ENCODE results near the gene LCOR.

Gene LCOR

DNA sequence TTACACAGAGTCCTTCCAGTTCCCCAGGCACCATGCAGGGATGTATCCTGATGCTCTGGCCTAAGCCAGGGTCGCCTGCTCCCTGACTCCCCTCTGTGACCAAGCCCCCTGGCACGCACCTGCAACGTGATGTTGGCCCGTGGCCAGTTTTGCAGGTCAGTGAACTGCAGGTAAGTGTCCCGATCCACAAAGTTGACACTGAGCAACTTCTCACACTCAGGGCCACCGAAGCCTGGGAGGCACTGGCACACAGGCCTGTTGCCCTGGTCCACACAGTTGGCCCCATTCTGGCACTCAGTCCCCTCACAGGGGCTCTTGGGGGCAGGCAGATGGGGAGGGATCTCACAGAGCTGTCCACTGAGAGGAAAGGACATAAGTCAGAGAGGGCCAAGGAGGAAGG lies 174.3 kb downstream of the LCOR start:
- peaks cover 6% of the 10 kb centered on the region for H3K9me3 ChIP-seq (ENCODE audit: control insufficient read depth, low read depth, low read length)
- no peak overlapping the region for H3K4me3 ChIP-seq (ENCODE audit: low read length)
- no peaks in the 10 kb centered on the region for H3K36me3 ChIP-seq (ENCODE audit: control insufficient read depth, low read depth, low read length)
- H3K27me3 ChIP-seq (ENCODE audit: control insufficient read depth, insufficient read depth, low read length) = no peaks in the 10 kb centered on the region
- H3K4me1 ChIP-seq (ENCODE audit: control insufficient read depth, low read depth, low read length) = no peaks in the 10 kb centered on the region
- H3K27ac ChIP-seq (ENCODE audit: low read length) = no peak overlapping the region
- no peak overlapping the region for H3K9ac ChIP-seq (ENCODE audit: low read length)

GRCh38 chr10:97007417-97007816 lies 175.3 kb downstream of the LCOR start:
- H3K9me3 ChIP-seq (ENCODE audit: control insufficient read depth, low read depth, low read length) = peaks cover 6% of the 10 kb centered on the region
- H3K27ac ChIP-seq (ENCODE audit: low read length) = no peak overlapping the region
- no peak overlapping the region for H3K4me3 ChIP-seq (ENCODE audit: low read length)
- no peak overlapping the region for H3K9ac ChIP-seq (ENCODE audit: low read length)
- no peaks in the 10 kb centered on the region for H3K27me3 ChIP-seq (ENCODE audit: control insufficient read depth, insufficient read depth, low read length)
- no peaks in the 10 kb centered on the region for H3K36me3 ChIP-seq (ENCODE audit: control insufficient read depth, low read depth, low read length)
- no peaks in the 10 kb centered on the region for H3K4me1 ChIP-seq (ENCODE audit: control insufficient read depth, low read depth, low read length)

DNA sequence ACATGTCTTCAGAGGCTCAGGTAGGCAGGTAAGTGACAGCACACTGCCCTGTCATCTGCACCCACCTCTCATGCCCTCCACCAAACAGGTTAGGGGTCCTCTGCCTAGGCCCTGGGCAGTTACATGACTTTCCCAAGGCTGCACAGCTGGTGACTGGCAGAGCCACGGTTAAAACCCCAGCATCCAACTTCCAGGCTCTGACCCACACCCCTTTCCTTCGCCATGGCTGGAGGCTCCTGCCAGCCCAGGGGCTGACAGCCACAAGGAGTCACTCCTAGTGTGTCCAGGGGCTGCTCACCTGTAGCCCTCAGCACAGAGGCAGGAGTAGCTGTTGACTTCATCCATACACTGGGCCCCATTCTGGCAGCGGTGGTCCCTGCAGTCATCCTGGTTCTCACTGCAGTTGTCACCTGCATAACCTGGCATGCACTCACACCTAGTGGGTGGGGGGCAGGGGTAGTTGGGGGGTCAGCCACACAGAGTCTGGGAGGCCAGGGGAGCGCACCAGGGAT lies 178.7 kb downstream of the LCOR start:
- H3K27ac ChIP-seq (ENCODE audit: low read length) = no peak overlapping the region
- no peak overlapping the region for H3K9ac ChIP-seq (ENCODE audit: low read length)
- no peaks in the 10 kb centered on the region for H3K36me3 ChIP-seq (ENCODE audit: control insufficient read depth, low read depth, low read length)
- no peak overlapping the region for H3K4me3 ChIP-seq (ENCODE audit: low read length)
- H3K27me3 ChIP-seq (ENCODE audit: control insufficient read depth, insufficient read depth, low read length) = no peaks in the 10 kb centered on the region
- no peaks in the 10 kb centered on the region for H3K4me1 ChIP-seq (ENCODE audit: control insufficient read depth, low read depth, low read length)
- H3K9me3 ChIP-seq (ENCODE audit: control insufficient read depth, low read depth, low read length) = peaks cover 6% of the 10 kb centered on the region

GRCh38 chr10:97011397-97011796 lies 179.3 kb downstream of the LCOR start:
- Histone ChIP-seq H3K9ac (ENCODE audit: low read length) (no peak overlapping the region), H3K9me3 (ENCODE audit: control insufficient read depth, low read depth, low read length) (peaks cover 6% of the 10 kb centered on the region), H3K36me3 (ENCODE audit: control insufficient read depth, low read depth, low read length) (no peaks in the 10 kb centered on the region), H3K4me3 (ENCODE audit: low read length) (no peak overlapping the region), H3K4me1 (ENCODE audit: control insufficient read depth, low read depth, low read length) (no peaks in the 10 kb centered on the region), H3K27me3 (ENCODE audit: control insufficient read depth, insufficient read depth, low read length) (no peaks in the 10 kb centered on the region), H3K27ac (ENCODE audit: low read length) (no peak overlapping the region)

DNA sequence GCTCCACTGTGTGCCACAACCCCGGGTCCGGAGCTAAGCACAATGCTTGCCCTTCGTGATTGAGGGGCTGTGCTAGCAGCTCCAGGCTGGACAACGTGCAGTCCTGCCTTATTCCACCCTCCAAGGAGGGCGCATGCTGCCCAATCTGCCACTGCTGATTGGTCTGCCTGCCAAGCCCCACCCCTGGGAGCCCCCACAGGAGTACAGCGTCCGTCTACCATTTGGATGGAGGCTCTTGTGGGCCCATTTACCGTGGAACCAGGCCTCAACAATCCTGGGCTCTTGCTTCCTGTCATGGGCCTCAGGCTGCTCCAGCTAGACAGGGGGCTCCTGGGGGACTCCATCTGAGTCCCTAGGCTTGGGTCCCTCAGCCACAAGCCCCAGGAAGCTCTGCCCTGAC lies 180.4 kb downstream of the LCOR start:
- no peaks in the 10 kb centered on the region for H3K27me3 ChIP-seq (ENCODE audit: control insufficient read depth, insufficient read depth, low read length)

GRCh38 chr10:97013568-97013967 lies 181.5 kb downstream of the LCOR start:
- Histone ChIP-seq H3K4me1 (ENCODE audit: control insufficient read depth, low read depth, low read length) (no peaks in the 10 kb centered on the region), H3K36me3 (ENCODE audit: control insufficient read depth, low read depth, low read length) (no peaks in the 10 kb centered on the region), H3K27me3 (ENCODE audit: control insufficient read depth, insufficient read depth, low read length) (no peaks in the 10 kb centered on the region), H3K9me3 (ENCODE audit: control insufficient read depth, low read depth, low read length) (no peaks in the 10 kb centered on the region), H3K9ac (ENCODE audit: low read length) (no peak overlapping the region), H3K4me3 (ENCODE audit: low read length) (no peak overlapping the region), H3K27ac (ENCODE audit: low read length) (no peak overlapping the region)

More for the DNA sequence above, 180.4 kb downstream of the LCOR start:
- Histone ChIP-seq H3K4me1 (ENCODE audit: control insufficient read depth, low read depth, low read length) (no peaks in the 10 kb centered on the region), H3K36me3 (ENCODE audit: control insufficient read depth, low read depth, low read length) (no peaks in the 10 kb centered on the region), H3K4me3 (ENCODE audit: low read length) (no peak overlapping the region), H3K9ac (ENCODE audit: low read length) (no peak overlapping the region), H3K9me3 (ENCODE audit: control insufficient read depth, low read depth, low read length) (peaks cover 3% of the 10 kb centered on the region), H3K27ac (ENCODE audit: low read length) (no peak overlapping the region)

GRCh38 chr10:97013983-97014382 lies 181.9 kb downstream of the LCOR start:
- no peaks in the 10 kb centered on the region for H3K36me3 ChIP-seq (ENCODE audit: control insufficient read depth, low read depth, low read length)
- no peaks in the 10 kb centered on the region for H3K9me3 ChIP-seq (ENCODE audit: control insufficient read depth, low read depth, low read length)
- H3K9ac ChIP-seq (ENCODE audit: low read length) = no peak overlapping the region
- no peak overlapping the region for H3K27ac ChIP-seq (ENCODE audit: low read length)
- H3K27me3 ChIP-seq (ENCODE audit: control insufficient read depth, insufficient read depth, low read length) = no peaks in the 10 kb centered on the region
- no peak overlapping the region for H3K4me3 ChIP-seq (ENCODE audit: low read length)
- no peaks in the 10 kb centered on the region for H3K4me1 ChIP-seq (ENCODE audit: control insufficient read depth, low read depth, low read length)

DNA sequence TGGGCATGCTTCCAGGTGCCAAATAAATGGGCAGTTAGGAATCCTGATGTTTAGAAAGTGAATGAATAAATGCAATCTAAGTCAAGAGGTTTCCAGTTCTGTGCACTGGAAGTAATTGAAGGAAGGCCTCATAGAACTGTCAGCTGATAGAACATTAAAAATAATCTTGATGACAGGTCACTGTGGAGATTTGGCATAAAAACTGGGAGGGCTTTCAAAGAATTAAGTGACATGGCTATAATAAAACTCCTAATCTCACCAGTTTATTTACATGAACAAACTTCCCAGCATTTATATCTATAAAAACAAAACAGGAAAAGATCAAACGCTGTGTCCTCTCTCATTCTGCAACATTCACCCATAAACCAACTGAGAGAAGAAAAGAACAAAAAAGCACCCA lies 183.1 kb downstream of the LCOR start:
- Histone ChIP-seq H3K9me3 (ENCODE audit: control insufficient read depth, low read depth, low read length) (no peaks in the 10 kb centered on the region), H3K4me1 (ENCODE audit: control insufficient read depth, low read depth, low read length) (peaks cover 1% of the 10 kb centered on the region), H3K27ac (ENCODE audit: low read length) (no peak overlapping the region), H3K4me3 (ENCODE audit: low read length) (no peak overlapping the region), H3K9ac (ENCODE audit: low read length) (no peak overlapping the region), H3K36me3 (ENCODE audit: control insufficient read depth, low read depth, low read length) (no peaks in the 10 kb centered on the region), H3K27me3 (ENCODE audit: control insufficient read depth, insufficient read depth, low read length) (no peaks in the 10 kb centered on the region)

DNA sequence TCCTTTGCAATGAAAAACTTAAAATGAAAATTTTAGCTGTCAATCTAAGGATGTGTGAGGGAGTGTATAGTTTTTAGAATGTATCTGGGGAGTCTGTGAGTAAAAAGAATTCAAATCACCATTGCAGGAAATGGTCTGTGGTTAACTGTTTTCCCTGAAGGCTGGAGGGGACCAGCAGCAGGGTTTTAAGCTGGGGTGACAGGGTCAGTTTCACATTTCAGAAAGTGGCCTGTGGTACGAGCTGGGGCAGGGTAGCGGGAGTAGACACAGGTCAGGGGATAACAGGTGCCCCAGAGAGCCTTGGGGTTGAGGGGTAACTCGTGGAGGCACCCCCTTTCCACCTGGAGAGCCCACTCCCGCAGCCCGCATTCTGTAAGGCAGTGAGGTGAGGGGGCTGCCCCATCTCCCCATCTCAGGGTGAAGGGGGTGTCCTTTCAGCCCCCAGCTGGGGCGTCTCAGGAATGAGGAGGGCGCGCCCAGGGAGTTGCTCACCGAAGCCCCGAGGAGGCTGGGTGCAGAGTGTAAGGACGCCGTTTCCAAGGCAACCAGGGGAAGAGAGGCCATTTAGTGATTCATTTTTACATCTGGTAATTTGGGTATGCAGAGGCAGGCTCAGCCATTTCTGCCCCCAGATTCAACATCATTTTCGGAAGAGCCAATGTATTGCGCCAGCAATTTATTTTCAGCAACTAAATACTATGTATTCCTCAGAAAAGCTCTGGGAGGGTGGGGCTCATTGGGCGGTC lies 184.8 kb downstream of the LCOR start:
- Histone ChIP-seq H3K27ac (ENCODE audit: low read length) (no peak overlapping the region), H3K9me3 (ENCODE audit: control insufficient read depth, low read depth, low read length) (no peaks in the 10 kb centered on the region), H3K4me3 (ENCODE audit: low read length) (no peak overlapping the region), H3K27me3 (ENCODE audit: control insufficient read depth, insufficient read depth, low read length) (no peaks in the 10 kb centered on the region), H3K9ac (ENCODE audit: low read length) (no peak overlapping the region), H3K36me3 (ENCODE audit: control insufficient read depth, low read depth, low read length) (no peaks in the 10 kb centered on the region), H3K4me1 (ENCODE audit: control insufficient read depth, low read depth, low read length) (peaks cover 7% of the 10 kb centered on the region)

DNA sequence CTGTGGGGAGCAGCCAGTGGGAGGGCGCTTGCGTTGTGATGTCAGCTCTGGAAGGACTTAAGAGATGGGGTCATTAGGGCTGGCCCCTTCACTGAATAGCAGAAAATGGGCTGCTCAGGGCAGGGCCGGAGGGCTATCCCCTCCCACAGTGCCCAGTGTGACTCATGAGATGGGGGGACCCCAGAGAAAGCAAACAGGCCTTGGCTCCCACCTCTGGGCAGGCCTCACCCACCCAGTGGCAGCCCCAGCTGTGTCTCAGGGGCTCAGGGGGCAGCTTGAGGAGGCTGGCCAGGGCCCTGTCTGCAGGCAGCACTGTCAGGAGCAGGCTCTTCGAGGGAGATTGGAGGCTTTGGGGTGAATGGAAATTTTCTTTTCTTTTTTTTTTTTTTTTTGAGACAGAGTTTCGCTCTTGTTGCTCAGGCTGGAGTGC lies 185.4 kb downstream of the LCOR start:
- Histone ChIP-seq H3K27me3 (ENCODE audit: control insufficient read depth, insufficient read depth, low read length) (no peaks in the 10 kb centered on the region), H3K27ac (ENCODE audit: low read length) (no peak overlapping the region), H3K4me1 (ENCODE audit: control insufficient read depth, low read depth, low read length) (peaks cover 7% of the 10 kb centered on the region), H3K9me3 (ENCODE audit: control insufficient read depth, low read depth, low read length) (no peaks in the 10 kb centered on the region), H3K36me3 (ENCODE audit: control insufficient read depth, low read depth, low read length) (no peaks in the 10 kb centered on the region), H3K9ac (ENCODE audit: low read length) (no peak overlapping the region), H3K4me3 (ENCODE audit: low read length) (no peak overlapping the region)

GRCh38 chr10:97018251-97019212 lies 186.4 kb downstream of the LCOR start:
- Histone ChIP-seq H3K4me1 (ENCODE audit: control insufficient read depth, low read depth, low read length) (peaks cover 7% of the 10 kb centered on the region), H3K27ac (ENCODE audit: low read length) (no peak overlapping the region), H3K9ac (ENCODE audit: low read length) (no peak overlapping the region), H3K36me3 (ENCODE audit: control insufficient read depth, low read depth, low read length) (no peaks in the 10 kb centered on the region), H3K4me3 (ENCODE audit: low read length) (no peak overlapping the region), H3K9me3 (ENCODE audit: control insufficient read depth, low read depth, low read length) (no peaks in the 10 kb centered on the region), H3K27me3 (ENCODE audit: control insufficient read depth, insufficient read depth, low read length) (no peaks in the 10 kb centered on the region)
